SK-N-SH (cell line): ENCODE data around the gene TWF2. TPM values are rescaled to one million over a fixed set of nuclear protein-coding genes. Genes with fewer than 3 reads are reported as not detected.

Experiments
- CTCF ChIA-PET: fragments of 300-600, 350-600 bp; formaldehyde crosslinking; extraction: SDS; loops from one replicate; lab custom pipeline; 2021; lab: Yijun Ruan, JAX
- POLR2A ChIA-PET: fragments of 350-600 bp; sonication (Branson Sonifier 250); formaldehyde crosslinking; extraction: SDS; loops from one replicate; lab custom pipeline; 2020; ENCODE audit warnings: antibody characterized with exemption, inconsistent platforms; lab: Yijun Ruan, JAX
- DNase-seq: peaks from one replicate; pipeline ENCODE4 v3.0.0; 2012
- H2AFZ ChIP-seq: fragments of 200-600 bp; sonication (generic); 2 replicates; pipeline ENCODE4 v1.8.1; 2016; ENCODE audit warnings: antibody characterized with exemption, mild to moderate bottlenecking, low read depth
- H3F3A ChIP-seq: fragments of 200-600 bp; sonication (generic); replicated peaks from 2 replicates; pipeline ENCODE3; 2016; ENCODE audit warnings: antibody characterized with exemption, mild to moderate bottlenecking; ENCODE audit not compliant: insufficient read depth
- H3K27ac ChIP-seq, 2 experiments: fragments of 200-500 bp in 1 of 2; fragments of 200-600 bp in 1 of 2; sonication (Bioruptor generic) in 1 of 2; sonication (generic), shearing (Covaris generic) in 1 of 2; 2 replicates each; pipeline versions ENCODE4 v1.5.1 to v1.6.1; 2014 to 2016; ENCODE audit warnings: low read depth in 2 of 2, inconsistent platforms in 1 of 2, low read length in 1 of 2, mild to moderate bottlenecking in 1 of 2, mixed read lengths in 1 of 2
- H3K27me3 ChIP-seq: fragments of 200-600 bp; sonication (generic), shearing (Covaris generic); 2 replicates; pipeline ENCODE4 v1.6.1; 2016; ENCODE audit warnings: mixed run types; ENCODE audit not compliant: insufficient read depth
- H3K36me3 ChIP-seq, 2 experiments: fragments of 200-500 bp in 1 of 2; fragments of 200-600 bp in 1 of 2; sonication (Bioruptor generic) in 1 of 2; sonication (generic) in 1 of 2; replicated peaks in 1 of 2; 2 replicates each; pipeline versions ENCODE3 to v1.5.1; 2014 to 2016; ENCODE audit warnings: low read length in 1 of 2, mild to moderate bottlenecking in 1 of 2; ENCODE audit not compliant: insufficient read depth in 2 of 2, control insufficient read depth in 1 of 2
- H3K4me1 ChIP-seq, 2 experiments: fragments of 200-500 bp in 1 of 2; fragments of 200-600 bp in 1 of 2; sonication (Bioruptor generic) in 1 of 2; sonication (generic), shearing (Covaris generic) in 1 of 2; 2 replicates each; pipeline versions ENCODE4 v1.5.1 to v1.6.1; 2014 to 2016; ENCODE audit warnings: low read depth in 1 of 2, low read length in 1 of 2, mixed run types in 1 of 2; ENCODE audit not compliant: insufficient read depth in 2 of 2, control insufficient read depth in 1 of 2
- H3K4me2 ChIP-seq: fragments of 200-600 bp; sonication (generic), shearing (Covaris generic); 2 replicates; pipeline ENCODE4 v1.6.1; 2017; ENCODE audit warnings: mixed run types
- H3K4me3 ChIP-seq, 2 experiments: fragments of 200-500 bp in 1 of 2; fragments of 200-600 bp in 1 of 2; sonication (Bioruptor generic) in 1 of 2; sonication (generic), shearing (Covaris generic) in 1 of 2; 2 replicates each; pipeline versions ENCODE4 v1.5.1 to v1.8.1; 2014 to 2016; ENCODE audit warnings: low read depth in 2 of 2, inconsistent platforms in 1 of 2, low read length in 1 of 2, mild to moderate bottlenecking in 1 of 2, mixed read lengths in 1 of 2, moderate library complexity in 1 of 2
- H3K79me2 ChIP-seq: fragments of 200-600 bp; sonication (generic); 2 replicates; pipeline ENCODE4 v1.8.1; 2017; ENCODE audit warnings: mild to moderate bottlenecking; ENCODE audit not compliant: insufficient read depth
- H3K9ac ChIP-seq: fragments of 200-600 bp; sonication (generic); 2 replicates; pipeline ENCODE4 v1.6.1; 2017; ENCODE audit warnings: mixed run types
- H3K9me2 ChIP-seq: fragments of 200-600 bp; sonication (generic); 2 replicates; pipeline ENCODE4 v1.6.1; 2017; ENCODE audit warnings: mixed run types
- H3K9me3 ChIP-seq: fragments of 200-600 bp; sonication (generic); 2 replicates; pipeline ENCODE4 v1.6.1; 2017; ENCODE audit warnings: mixed run types, mild to moderate bottlenecking, moderate library complexity
- H4K20me1 ChIP-seq: fragments of 200-600 bp; sonication (generic); 2 replicates; pipeline ENCODE4 v1.6.1; 2017; ENCODE audit warnings: mild to moderate bottlenecking, mixed run types; ENCODE audit not compliant: insufficient read depth
- CHD2 ChIP-seq: fragments of 150-350 bp; IDR thresholded peaks from 2 replicates; pipeline ENCODE4 v1.6.1; 2018; ENCODE audit warnings: low read length; ENCODE audit not compliant: partially characterized antibody
- CTCF ChIP-seq: fragments of 200-600 bp; sonication (generic); IDR thresholded peaks from 2 replicates; pipeline ENCODE4 v1.6.1; 2017; ENCODE audit warnings: antibody characterized with exemption, mild to moderate bottlenecking, moderate library complexity
- GATA2 ChIP-seq: sonication (generic); formaldehyde crosslinking; IDR thresholded peaks from 2 replicates; pipeline ENCODE4 v1.5.0; 2020; ENCODE audit warnings: mild to moderate bottlenecking, missing genetic modification reagents
- MXI1 ChIP-seq: IDR thresholded peaks from 2 replicates; pipeline ENCODE4 v1.6.1; 2012; ENCODE audit warnings: mild to moderate bottlenecking, low read depth, low read length, improper control_type of control experiment
- NFIC ChIP-seq: IDR thresholded peaks from 2 replicates; pipeline ENCODE4 v1.4.0; 2012; ENCODE audit warnings: borderline replicate concordance
- RAD21 ChIP-seq: IDR thresholded peaks from 2 replicates; pipeline ENCODE4 v1.6.1; 2012; ENCODE audit warnings: mild to moderate bottlenecking, low read length
- RFX5 ChIP-seq: IDR thresholded peaks from 2 replicates; pipeline ENCODE4 v1.6.1; 2012; ENCODE audit warnings: mild to moderate bottlenecking, improper control_type of control experiment, low read length
- RXRA ChIP-seq: IDR thresholded peaks from 2 replicates; pipeline ENCODE4 v1.4.0; 2012; ENCODE audit warnings: low read depth, mild to moderate bottlenecking, borderline replicate concordance
- SMC3 ChIP-seq: IDR thresholded peaks from 2 replicates; pipeline ENCODE4 v1.6.1; 2012; ENCODE audit warnings: low read depth, low read length, improper control_type of control experiment
- TAF1 ChIP-seq: IDR thresholded peaks from 2 replicates; pipeline ENCODE4 v1.6.1; 2012; ENCODE audit warnings: low read depth, mild to moderate bottlenecking, low read length, moderate library complexity, borderline replicate concordance
- TEAD4 ChIP-seq: IDR thresholded peaks from 2 replicates; pipeline ENCODE4 v1.4.0; 2012; ENCODE audit warnings: mild to moderate bottlenecking, borderline replicate concordance; ENCODE audit not compliant: insufficient read depth
- WGBS: methylation state at CpG from one replicate; pipeline ENCODE4 v1.1.6; 2017; ENCODE audit warnings: low lambda C conversion rate; 5-methylcytosine and 5-hydroxymethylcytosine counted together
- polyA plus RNA-seq, 3 experiments: library from polyadenylated mRNA; depleted of rRNA; stranded (reverse); fragments of >200 nt; gene quantifications; 2 replicates each; pipeline ENCODE4 v1.2.3, GENCODE V29; 2012
- TF ChIP-seq, protein P1 (sequence below): IDR thresholded peaks from 2 replicates; pipeline ENCODE4; 2012

The TWF2 gene
- polyA plus RNA-seq, 1 of the 3 experiments (the other 2 are of a cell fraction) = 188 TPM

- peaks cover 0 to 5% of the 10 kb centered on the region in 2 experiments for H3K36me3 ChIP-seq
- no peak overlapping the region for H3K9ac ChIP-seq
- H3K9me2 ChIP-seq = no peaks in the 10 kb centered on the region
- H2AFZ ChIP-seq = no peak overlapping the region
- no peaks in the 10 kb centered on the region for H3K27me3 ChIP-seq
- no peak overlapping the region for H3K4me2 ChIP-seq
- TF ChIP-seq TEAD4 (no peak), CTCF (peak; percentile 88), TAF1 (no peak), RXRA (no peak), CHD2 (peak; percentile 43), RAD21 (peak; percentile 81), MXI1 (no peak), SMC3 (peak; percentile 86), NFIC (peak; percentile 63), RFX5 (no peak)
- TF ChIP-seq, protein P1, sequence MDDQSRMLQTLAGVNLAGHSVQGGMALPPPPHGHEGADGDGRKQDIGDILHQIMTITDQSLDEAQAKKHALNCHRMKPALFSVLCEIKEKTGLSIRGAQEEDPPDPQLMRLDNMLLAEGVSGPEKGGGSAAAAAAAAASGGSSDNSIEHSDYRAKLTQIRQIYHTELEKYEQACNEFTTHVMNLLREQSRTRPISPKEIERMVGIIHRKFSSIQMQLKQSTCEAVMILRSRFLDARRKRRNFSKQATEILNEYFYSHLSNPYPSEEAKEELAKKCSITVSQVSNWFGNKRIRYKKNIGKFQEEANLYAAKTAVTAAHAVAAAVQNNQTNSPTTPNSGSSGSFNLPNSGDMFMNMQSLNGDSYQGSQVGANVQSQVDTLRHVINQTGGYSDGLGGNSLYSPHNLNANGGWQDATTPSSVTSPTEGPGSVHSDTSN = peak; percentile 67
- peaks cover 15% of the 10 kb centered on the region for H3F3A ChIP-seq
- peak; percentile 93 for DNase-seq
- H3K79me2 ChIP-seq = no peaks in the 10 kb centered on the region
- ChIA-PET POLR2A (interaction anchor here (0.8 to 2.6 kb wide), 5 partner anchors 18 to 225 kb away, joined by 3 to 16 read pairs (median 3); partner anchors contain the start of genes GLYCTK, POC1A, RPL29 and TWF2), CTCF (interaction anchor here (0.6 to 16.1 kb wide), 65 partner anchors 10 to 279 kb away, joined by 3 to 257 read pairs (median 4); partner anchors contain the start of genes ABHD14A, ABHD14B, ALAS1 and POC1A)
- WGBS = 50% methylated on average over 6 of the region's 9 CpGs
- no peaks in the 10 kb centered on the region for H4K20me1 ChIP-seq
- peak overlapping the region in 1 of 2 experiments; percentile 38; a peak in 1 of 4 replicates for H3K4me3 ChIP-seq
- H3K27ac ChIP-seq = no peak overlapping the region
- peaks cover 12 to 19% of the 10 kb centered on the region in 2 experiments; a peak in 3 of 4 replicates for H3K4me1 ChIP-seq
- no peaks in the 10 kb centered on the region for H3K9me3 ChIP-seq
These were observed 18.5 kb downstream of the TWF2 start for GRCh38 chr3:52220380-52221026.

- peaks cover 15% of the 10 kb centered on the region for H3F3A ChIP-seq
- H2AFZ ChIP-seq = peak overlapping the region; percentile 30; the same call in 1 of the 2 replicates
- H3K27ac ChIP-seq = no peak overlapping the region; a peak in 1 of 4 replicates
- ChIA-PET CTCF (interaction anchor here (1.2 to 16.1 kb wide), 12 partner anchors 9 to 228 kb away, joined by 3 to 257 read pairs (median 26); partner anchors contain the start of genes PPM1M, TWF2 and WDR82), POLR2A (interaction anchor here (2.6 kb wide), 1 partner anchor 60 kb away, joined by 16 read pairs; the partner anchor contains the start of gene WDR82)
- DNase-seq = no peak
- H3K9me3 ChIP-seq = no peaks in the 10 kb centered on the region
- no peak for TF ChIP-seq GATA2 (CRISPR knock-in tag)
- H3K79me2 ChIP-seq = no peaks in the 10 kb centered on the region
- H3K4me2 ChIP-seq = no peak overlapping the region
- H3K9me2 ChIP-seq = no peaks in the 10 kb centered on the region
- WGBS = 100% methylated on average over 3 of the region's 6 CpGs
- no peaks in the 10 kb centered on the region for H4K20me1 ChIP-seq
- H3K9ac ChIP-seq = no peak overlapping the region
- peaks cover 12 to 19% of the 10 kb centered on the region in 2 experiments; a peak in 3 of 4 replicates for H3K4me1 ChIP-seq
- no peaks in the 10 kb centered on the region for H3K27me3 ChIP-seq
- H3K36me3 ChIP-seq = peaks cover 9 to 14% of the 10 kb centered on the region in 2 experiments
- H3K4me3 ChIP-seq = no peak overlapping the region
These were observed 19.9 kb downstream of the TWF2 start for GRCh38 chr3:52218937-52219650.
